Activated T-cell treated with anti-CD3 and anti-CD28 coated beads for 4 hours (primary cell): Measurements from ENCODE around the gene SSR1.
"Not testable (repeated sequence)": the region's sequence is repeated elsewhere in the genome, so short reads cannot be mapped to it uniquely, and the experiment has no call there.

Source experiments
- DNase-seq: peaks from one replicate; pipeline ENCODE4 v3.0.0-alpha.2; 2020

Gene SSR1

DNA sequence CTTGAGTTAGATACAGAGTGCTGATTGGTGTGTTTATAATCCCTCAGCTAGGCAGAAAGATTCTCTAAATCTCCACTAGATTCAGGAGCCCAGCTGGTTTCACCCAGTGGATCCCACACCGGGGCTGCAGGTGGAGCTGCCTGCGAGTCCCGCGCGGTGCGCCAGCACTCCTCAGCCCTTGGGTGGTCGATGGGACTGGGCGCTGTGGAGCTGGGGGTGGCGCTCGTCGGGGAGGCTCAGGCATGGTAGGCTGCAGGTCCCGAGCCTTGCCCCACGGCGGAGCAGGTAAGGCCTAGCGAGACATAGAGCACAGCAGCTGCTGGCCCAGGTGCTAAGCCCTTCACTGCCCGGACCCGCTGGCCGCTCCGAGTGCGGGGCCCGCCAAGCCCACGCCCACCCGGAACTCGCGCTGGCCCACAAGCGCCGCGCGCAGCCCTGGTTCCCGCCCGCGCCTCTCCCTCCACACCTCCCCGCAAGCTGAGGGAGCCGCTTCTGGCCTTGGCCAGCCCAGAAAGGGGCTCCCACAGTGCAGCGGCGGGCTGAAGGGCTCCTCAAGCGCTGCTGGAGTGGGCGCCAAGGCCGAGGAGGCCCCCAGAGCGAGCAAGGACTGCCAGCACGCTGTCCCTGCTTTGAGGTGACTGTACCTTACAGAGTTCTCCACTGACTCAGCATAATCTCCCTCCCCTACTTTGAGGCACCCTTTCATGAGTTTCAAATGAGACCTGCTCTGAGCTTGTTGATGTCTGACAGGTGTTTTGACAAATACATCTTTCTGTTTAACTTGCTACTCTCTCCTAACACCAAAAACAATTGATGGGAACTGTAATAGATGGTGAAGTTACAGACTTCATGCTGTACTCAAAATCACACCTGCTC is 3.9 kb upstream of the SSR1 start:
- DNase-seq: no peak

DNA sequence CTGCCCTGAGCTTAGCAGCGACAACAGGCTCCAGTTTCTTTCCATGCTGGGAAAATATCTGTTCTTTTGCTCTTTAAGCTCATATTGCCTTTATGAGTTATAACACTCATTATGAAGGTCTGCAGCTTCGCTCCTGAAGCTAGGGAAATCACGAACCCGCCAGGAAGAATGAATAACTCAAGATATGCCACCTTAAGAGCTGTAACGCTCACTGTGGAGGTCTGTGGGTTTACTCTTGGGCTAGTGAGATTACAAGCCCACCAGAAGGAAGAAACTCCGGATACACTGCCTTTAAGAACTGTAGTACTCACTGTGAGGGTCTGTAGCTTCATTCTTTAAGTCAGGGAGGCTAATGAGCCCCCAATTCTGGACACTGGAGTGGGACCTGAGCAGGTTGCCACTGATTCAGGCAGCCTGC is 3.0 kb upstream of the SSR1 start:
- DNase-seq: no peak

DNA sequence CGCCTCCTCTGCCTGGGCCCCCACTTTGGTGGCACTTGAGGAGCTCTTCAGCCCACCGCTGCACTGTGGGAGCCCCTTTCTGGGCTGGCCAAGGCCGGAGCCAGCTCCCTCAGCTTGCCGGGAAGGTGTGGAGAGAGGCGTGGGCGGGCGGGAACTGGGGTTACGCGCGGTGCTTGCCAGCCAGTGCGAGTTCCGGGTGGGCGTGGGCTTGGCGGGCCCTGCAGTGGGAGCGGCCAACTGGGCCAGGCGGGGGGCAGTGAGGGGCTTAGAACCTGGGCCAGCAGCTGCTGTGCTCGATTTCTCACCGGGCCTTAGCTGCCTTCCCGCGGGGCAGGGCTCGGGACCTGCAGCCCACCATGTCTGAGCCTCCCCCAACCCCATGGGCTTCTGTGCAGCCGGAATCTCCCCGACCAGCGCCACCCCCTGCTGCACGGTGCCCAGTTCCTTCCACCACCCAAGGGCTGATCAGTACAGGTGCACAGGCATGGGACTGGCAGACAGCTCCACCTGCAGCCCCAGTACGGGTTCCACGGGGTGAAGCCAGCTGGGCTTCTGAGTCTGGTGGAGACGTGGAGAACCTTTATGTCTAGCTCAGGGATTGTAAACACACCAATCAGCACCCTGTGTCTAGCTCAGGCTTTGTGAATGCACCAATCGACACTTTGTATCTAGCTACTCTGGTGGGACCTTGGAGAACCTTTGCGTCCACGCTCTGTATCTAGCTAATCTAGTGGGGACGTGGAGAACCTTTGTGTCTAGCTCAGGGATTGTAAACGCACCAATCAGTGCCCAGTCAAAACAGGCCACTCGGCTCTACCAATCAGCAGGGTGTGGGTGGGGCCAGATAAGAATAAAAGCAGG is 2.3 kb upstream of the SSR1 start:
- not testable (repeated sequence) for DNase-seq

DNA sequence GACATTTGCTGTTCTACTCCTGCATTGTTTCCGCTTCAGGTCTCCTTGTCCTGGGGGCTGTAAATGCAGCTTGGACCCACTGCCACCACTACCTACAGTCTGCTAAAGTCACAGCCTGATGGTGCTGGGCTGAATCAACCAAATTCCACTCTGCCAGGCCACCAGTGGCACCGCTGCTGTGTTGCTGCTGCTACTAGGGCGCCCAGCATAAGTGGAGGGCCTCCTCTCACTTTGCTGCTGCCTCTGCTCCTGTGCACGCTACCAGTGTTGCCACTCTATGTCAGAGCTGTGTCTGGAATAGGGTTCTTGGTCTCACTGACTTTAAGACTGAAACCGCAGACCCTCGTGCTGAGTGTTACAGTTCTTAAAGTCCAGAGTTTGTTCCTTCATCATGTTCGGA is 1.4 kb upstream of the SSR1 start:
- no peak for DNase-seq

DNA sequence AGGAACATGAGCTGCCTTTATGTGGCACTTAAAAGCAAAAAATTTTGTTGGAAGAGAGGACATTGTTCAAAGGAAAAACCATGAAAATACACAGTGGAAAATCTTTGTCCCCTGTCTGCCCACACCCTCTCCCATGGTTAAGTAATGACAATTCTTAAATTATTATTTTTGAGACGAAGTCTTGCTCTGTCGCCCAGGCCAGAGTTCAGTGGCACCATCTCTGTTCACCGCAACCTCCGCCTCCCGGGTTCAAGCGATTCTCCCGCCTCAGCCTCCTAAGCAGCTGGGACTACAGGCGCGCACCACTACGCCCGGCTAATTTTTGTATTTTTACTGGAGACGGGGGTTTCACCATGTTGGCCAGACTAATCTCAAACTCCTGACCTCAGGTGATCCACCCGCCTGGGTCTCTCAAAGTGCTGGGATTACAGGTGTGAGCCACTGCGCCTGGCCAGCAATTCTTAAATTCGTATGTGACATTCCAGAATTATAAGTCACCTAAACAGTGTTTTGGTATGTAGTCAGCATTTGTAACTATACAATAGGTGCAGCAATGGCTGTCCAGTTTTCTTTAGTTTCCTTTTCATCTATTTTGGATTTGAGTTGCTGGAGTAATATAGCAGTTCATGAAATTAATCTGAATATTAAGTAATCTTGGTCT is 636 bp upstream of the SSR1 start:
- no peak for DNase-seq

DNA sequence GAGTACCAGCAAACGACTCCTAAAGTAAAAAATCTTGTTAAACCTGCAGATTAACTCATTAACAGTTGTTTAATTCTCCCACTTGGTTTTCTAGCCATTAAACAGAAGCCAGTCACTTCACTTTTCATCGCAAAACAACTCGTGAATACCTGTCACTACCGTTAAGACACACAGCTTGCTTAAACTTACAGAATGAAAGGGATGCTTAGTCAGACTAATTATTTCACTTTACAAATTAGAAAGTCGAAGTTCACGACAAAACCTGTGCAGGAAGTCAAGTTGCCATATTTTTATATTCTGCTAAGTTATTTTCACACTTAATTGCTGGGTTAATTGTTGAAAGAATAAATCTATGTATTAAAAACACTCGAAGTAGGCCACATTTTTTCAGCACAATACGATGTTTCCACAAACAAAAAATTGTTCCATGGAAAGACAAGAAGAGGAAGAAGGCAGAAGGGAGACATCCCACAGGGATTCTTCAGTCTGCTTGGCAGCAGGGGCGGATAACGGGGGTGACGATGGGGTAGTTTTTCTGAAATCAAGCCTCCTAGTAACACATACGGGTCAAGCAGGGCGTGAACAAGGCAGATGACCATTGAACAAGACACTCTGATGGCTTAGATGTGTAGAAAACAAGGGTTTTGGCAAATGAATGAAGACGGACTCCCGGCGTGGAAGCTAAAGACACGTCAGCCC is 933 bp downstream of the SSR1 start:
- DNase-seq: no peak

DNA sequence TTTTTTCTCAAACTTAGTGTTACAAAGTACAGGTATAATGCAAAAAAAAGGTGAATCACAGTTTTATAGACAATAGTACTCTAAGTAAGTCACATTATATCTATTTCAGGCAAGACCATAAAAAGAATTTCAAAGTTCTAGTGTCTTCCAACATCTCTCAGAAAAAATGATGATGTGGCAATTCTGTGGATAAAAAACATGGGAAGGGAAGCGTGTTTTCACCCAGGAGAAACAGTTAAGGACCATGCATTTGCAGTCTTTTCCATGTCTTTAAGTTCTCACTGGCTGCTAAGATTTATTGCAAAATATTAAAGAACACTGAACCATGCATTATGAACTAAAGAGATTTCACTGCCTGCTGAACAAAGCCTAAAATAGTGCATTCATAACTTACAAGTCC is 1.8 kb downstream of the SSR1 start:
- DNase-seq: no peak

DNA sequence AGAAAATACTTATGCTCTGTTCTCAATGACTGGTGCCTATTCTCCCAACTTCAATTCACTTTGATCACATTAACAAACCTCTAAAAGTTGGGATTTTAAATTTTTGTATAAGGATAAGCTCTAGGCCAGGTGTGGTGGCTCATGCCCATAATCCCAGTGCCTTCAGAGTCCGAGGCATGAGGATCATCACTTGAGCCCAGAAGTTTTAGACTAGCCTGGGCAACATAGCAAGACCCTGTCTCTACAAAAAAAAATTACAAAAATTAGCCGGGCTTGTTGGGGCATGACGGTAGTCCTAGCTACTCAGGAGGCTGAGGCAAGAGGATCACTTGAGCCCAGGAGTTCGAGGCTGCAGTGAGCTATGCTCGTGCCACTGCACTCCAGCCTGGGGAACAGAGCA is 3.9 kb downstream of the SSR1 start:
- DNase-seq: no peak

DNA sequence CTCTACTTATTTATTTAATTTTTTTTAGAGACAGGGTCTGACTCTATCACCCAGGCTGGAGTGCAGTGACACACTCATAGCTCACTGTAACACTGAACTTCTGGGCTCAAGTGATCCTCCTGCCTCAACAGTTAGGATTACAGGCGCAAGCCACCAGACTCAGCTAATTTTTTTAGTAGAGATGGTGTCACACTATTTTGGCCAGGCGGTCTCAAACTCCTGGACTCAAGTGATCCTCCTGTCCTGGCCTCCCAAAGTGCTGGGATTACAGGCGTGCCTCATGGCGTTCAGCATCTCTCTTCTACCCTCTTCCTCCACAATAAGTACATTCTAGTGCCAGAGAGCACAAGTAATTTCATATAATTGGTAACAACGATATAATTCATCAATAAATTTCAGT is 5.5 kb downstream of the SSR1 start:
- no peak for DNase-seq

DNA sequence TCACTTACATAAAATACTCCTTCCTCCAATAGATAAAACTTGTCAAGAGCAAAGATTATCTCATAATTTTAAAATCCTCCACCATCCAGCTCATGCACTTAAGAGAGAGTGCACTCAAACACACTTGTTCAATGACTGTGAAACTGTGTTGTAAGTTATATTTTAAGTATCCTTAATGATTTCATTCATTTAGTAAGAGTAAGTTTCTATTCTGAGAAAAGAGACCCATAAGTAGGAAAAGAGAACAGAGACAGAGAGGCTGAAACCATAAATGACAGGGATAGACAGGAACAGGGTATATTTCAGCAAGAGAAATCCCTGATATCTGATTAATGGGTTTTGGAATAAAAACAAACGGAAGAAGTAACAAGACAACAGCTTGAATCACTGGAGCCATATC is 8.2 kb downstream of the SSR1 start:
- DNase-seq: no peak

DNA sequence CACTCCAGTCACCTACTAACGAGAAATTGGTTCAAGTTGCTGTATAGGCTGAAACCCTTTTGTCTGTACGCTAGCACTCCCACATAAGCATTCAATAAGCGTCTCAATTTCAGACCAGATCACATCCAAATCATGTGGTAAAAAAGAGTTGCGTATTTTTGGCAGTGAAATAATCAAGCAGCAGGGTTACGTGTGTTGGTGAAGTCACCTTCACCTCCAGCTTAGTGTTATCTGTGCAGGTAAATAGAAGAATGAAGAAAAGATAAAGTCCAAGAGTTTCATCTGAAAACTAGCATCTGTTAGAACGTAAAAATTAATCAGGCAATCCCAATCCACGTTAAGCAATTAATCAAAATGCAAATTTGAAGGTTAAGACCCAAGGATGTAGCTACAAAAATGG is 11.3 kb downstream of the SSR1 start:
- no peak for DNase-seq

DNA sequence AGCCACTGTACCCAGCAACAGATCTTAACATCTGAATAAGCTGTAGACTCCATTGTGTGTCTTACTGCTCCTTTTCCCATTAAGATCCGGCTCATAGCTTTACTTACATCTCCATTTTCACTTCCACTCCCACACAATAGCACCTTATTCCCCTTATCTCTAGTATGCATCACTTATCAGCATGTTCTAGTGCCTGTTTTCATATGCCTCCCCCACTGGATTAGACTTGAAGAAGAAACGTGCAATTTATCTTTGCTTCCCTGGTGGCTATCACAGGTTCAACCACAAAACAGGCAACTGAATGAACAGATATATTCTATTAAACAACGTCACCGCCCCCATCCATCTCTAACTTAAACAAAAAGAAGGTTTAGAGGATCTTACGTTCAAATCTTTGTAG is 12.1 kb downstream of the SSR1 start:
- no peak for DNase-seq

DNA sequence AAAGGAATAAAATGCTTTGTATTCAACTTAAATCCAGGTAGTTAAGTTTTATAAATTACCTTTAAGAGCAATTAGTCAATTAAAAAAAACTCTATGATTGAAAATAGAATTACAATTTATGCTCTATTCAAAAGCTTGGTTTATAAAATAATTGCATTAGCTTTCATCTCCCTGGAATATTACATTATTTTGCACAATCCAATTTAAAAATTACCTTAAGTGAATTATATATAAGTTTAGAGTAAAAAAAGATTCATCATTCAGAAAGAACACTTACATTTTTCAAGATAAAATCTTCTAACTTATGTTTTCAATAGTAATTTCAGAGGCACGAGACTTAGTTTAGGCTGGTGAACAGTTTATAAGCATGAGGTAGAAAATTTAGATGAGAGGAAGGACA is 14.9 kb downstream of the SSR1 start:
- no peak for DNase-seq

DNA sequence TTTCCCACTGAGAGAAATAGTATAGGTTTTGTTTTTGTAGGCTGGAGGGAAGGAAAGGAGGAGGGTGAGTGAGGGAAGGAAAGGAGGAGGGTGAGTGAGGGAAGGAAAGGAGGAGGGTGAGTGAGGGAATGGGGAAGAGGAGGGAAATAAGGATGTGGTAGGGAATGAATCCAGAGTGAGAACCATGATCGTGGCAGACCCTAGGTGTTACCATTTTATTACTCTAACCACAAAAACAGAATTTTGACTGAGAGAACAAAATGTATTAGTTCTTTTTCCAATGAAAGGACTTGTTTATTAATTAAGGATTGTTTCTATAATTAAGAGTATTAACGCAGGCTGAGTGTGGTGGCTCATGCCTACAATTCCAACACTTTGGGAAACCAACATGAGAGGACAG is 16.4 kb downstream of the SSR1 start:
- no peak for DNase-seq

DNA sequence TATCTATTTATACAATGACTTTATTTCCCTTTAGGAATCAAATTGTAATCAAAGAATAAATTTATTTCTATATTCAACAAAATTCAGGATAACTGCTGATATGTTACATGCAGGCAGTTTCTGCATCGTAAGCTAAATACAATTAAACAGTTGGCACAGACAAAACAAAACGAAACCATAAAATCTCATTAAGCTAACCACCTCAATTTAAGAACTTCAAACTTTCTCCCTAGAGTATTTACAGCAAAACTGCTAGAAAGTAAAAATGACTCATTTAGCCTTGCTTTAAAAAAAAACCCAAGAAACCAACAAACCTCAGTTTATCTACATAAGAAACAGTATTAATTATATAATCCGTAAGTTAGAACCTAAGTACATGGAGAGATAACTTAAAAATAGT is 17.1 kb downstream of the SSR1 start:
- DNase-seq: no peak

DNA sequence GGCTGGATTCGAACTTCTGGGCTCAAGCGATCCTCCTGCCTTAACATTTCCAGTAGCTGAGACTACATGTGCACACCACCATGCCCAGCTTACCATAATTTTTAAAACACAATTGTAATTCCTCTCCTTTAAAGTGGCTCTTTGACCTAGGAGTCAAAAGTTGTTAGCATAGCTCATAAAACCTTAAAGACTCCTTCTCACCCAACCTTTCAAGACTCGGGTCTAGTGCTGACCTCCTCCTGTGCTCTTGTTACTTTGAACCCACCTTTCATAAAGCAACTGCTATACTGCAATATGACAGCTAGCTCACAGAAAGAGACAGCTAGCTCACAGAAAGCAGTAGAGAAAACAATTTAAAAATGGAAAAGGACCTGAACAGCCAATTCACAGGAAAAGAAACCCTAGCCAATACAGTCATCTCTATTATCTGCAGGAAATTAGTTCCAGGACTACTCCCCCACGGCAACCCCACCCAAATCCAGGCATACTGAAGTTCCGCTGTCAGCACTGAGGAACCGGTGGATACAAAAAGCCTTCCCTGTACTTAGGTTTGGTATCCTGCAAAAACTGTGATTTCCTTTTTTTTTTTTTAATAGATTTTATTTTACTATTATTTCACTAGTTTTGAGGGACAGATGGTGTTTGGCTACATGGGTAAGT is 20.3 kb downstream of the SSR1 start:
- DNase-seq: no peak

DNA sequence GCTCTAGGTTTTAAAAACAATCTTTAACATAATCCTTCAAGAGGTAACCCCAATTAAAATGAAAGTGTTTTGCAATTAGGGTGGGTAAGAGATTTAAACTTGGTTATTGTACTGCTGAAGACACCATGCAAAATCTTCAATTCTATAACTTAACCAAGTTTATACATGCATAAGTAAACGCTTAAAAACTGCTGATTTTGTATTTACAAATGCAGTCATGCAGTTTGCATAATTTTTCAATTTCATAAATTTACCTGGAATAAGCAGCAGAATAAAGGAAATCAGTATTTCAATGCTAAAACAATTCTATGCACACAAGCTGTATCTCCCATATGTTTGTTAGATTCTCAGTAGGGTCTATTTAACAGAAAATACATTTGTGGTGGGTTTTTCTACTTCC is 22.9 kb downstream of the SSR1 start:
- no peak for DNase-seq

DNA sequence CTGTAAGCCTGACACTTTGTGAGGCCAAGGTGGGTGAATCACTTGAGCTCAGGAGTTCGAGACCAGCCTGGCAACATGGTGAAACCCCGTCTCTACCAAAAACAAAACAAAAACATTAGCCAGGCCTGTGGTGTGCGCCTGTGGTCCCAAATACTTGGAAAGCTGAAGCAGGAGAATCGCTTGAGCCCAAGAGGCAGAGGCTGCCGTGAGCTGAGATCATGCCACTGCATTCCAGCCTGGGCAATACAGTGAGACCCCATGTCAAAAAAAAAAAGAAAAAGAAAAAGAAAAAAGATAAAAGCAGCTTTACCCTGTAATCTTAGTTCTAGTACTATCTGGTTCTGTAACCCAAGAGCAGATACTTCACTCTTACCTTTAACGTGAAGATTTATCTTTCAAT is 27.6 kb downstream of the SSR1 start:
- no peak for DNase-seq

DNA sequence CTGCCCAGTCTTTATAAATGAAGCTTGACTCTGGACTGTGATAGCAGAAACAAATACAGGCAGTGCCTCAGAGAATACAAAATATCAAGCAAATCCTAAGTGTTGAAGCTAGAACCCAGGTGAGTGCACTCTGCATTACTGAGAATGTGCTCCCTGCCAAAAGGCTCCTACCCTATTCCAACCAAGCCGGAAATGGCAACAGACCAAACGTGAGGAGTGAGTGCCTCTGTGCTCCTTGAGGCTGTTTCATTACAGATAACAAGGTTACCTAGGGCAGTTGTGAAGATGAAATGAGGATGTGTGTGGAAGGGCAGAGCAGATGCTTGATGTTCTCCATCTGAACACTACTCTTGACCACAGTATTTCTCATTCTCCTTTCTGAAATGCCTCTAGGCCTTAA is 29.3 kb downstream of the SSR1 start:
- DNase-seq: no peak

DNA sequence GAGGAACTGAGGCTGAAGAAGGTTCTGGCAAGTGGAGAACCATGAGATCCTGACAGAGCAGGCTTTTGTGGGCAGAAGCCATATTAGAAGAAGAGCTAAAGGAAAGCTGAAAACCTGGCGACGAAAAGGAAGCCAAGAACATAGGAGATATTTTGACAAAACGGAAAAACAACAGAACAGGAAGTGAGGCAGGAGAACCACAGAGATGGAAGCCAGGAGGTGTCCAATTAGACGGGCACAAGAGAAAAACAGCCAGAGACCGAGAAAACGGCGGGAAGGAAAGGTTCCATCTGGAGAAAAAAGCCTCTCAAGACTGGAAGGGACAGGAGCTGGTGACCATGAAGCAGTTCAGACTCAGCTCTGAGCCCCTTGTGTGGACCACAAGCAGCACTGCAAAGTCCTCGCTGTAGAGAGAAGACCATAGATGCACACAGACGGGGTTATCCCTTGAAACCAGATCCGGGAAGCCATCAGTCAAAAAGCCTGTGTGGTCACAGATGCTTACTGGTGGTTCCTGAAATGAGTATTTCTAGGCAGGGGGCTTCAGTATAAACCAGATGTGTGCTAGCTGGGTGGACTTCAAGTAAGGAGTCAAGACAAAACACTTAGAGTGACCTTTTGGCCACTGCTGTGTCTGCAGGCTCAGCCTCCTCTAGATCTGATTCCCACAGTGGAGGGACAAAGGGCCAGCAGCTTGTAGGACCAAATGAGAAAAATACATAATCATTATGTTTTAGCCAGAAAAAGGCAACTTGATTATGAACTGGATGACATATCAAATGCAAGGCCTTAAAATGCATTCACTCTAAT is 30.7 kb downstream of the SSR1 start:
- DNase-seq: no peak

DNA sequence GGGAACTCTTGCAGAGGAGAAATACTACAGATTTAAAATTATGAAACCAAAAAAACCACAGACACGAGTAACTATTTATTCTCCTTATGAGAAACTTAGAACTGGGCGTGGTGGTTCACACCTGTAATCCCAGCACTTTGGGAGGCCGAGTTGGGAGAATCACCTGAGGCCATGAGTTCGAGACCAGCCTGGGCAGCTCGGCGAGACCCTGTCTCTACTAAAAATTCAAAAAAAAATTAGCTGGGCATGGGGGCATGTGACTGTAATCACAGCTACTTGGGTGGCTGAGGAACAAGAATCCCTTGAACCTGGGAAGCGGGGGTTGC is 36.8 kb downstream of the SSR1 start:
- DNase-seq: no peak

DNA sequence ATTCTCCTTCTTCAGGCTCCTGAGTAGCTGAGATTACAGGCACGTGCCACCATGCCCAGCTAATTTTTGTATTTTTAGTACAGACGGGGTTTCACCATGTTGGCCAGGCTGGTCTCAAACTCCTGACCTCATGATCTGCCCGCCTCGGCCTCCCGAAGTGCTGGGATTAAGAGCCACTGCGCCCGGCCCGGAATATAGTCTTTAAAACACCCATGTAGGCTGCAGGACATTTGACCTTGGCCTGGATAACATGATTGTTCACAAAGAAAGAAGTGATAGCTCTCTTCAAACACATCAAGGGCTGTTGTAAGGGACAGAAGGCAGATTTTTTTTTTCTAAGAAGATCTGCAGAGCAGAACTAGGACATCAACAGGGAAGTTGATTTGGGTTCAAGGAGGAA is 38.5 kb downstream of the SSR1 start:
- DNase-seq: not testable (repeated sequence)
